Neuron (in vitro differentiated cells): ENCODE measurements around the gene ARID3A.

Experiments used
- H2AFZ ChIP-seq: one replicate; pipeline ENCODE4 v1.6.1; 2013; ENCODE audit warnings: low read depth, mild to moderate bottlenecking, inconsistent platforms, low read length, moderate library complexity
- H3K27me3 ChIP-seq: one replicate; pipeline ENCODE4 v1.6.1; 2013; ENCODE audit warnings: low read length; ENCODE audit not compliant: insufficient read depth
- H3K36me3 ChIP-seq: one replicate; pipeline ENCODE4 v1.6.1; 2013; ENCODE audit warnings: low read length; ENCODE audit not compliant: insufficient read depth
- H3K4me1 ChIP-seq: one replicate; pipeline ENCODE4 v1.6.1; 2013; ENCODE audit warnings: low read length; ENCODE audit not compliant: insufficient read depth
- H3K4me3 ChIP-seq: 2 replicates; pipeline ENCODE4 v1.5.1; 2013; ENCODE audit warnings: mild to moderate bottlenecking, low read length, moderate library complexity
- H3K9me3 ChIP-seq: one replicate; pipeline ENCODE4 v1.6.1; 2013; ENCODE audit warnings: low read length

ARID3A gene

GRCh38 chr19:964761-965694, 39.2 kb downstream of the ARID3A start:
- peaks cover 57% of the 10 kb centered on the region for H3K36me3 ChIP-seq
- H3K4me3 ChIP-seq, result no peak overlapping the region

GRCh38 chr19:966485-967088, 40.8 kb downstream of the ARID3A start:
- H3K9me3 ChIP-seq, result peaks cover 35% of the 10 kb centered on the region
- no peak overlapping the region for H3K4me3 ChIP-seq
- no peaks in the 10 kb centered on the region for H3K4me1 ChIP-seq
- no peaks in the 10 kb centered on the region for H3K27me3 ChIP-seq
- no peak overlapping the region for H2AFZ ChIP-seq
- H3K36me3 ChIP-seq, result peaks cover 67% of the 10 kb centered on the region

More at GRCh38 chr19:964761-965694, 39.2 kb downstream of the ARID3A start:
- no peaks in the 10 kb centered on the region for H3K27me3 ChIP-seq
- H2AFZ ChIP-seq, result no peak overlapping the region
- peaks cover 25% of the 10 kb centered on the region for H3K9me3 ChIP-seq
- H3K4me1 ChIP-seq, result peaks cover 3% of the 10 kb centered on the region

GRCh38 chr19:970695-971094, 44.9 kb downstream of the ARID3A start:
- H2AFZ ChIP-seq, result no peak overlapping the region
- H3K9me3 ChIP-seq, result peaks cover 29% of the 10 kb centered on the region
- H3K27me3 ChIP-seq, result no peaks in the 10 kb centered on the region
- peaks cover 49% of the 10 kb centered on the region for H3K36me3 ChIP-seq
- H3K4me1 ChIP-seq, result no peaks in the 10 kb centered on the region
- no peak overlapping the region for H3K4me3 ChIP-seq

GRCh38 chr19:971795-972194, 46.0 kb downstream of the ARID3A start:
- H3K36me3 ChIP-seq, result peaks cover 44% of the 10 kb centered on the region
- no peak overlapping the region for H2AFZ ChIP-seq
- no peaks in the 10 kb centered on the region for H3K27me3 ChIP-seq
- peaks cover 24% of the 10 kb centered on the region for H3K9me3 ChIP-seq
- no peak overlapping the region for H3K4me3 ChIP-seq
- no peaks in the 10 kb centered on the region for H3K4me1 ChIP-seq

- Histone ChIP-seq H2AFZ (no peak overlapping the region), H3K9me3 (peaks cover 24% of the 10 kb centered on the region), H3K4me1 (no peaks in the 10 kb centered on the region), H3K36me3 (peaks cover 40% of the 10 kb centered on the region), H3K4me3 (no peak overlapping the region), H3K27me3 (no peaks in the 10 kb centered on the region)
Measured at GRCh38 chr19:972281-972680, 46.4 kb downstream of the ARID3A start.

- Histone ChIP-seq H3K36me3 (peaks cover 29% of the 10 kb centered on the region), H3K4me1 (no peaks in the 10 kb centered on the region), H3K27me3 (no peaks in the 10 kb centered on the region), H3K4me3 (no peak overlapping the region), H2AFZ (no peak overlapping the region), H3K9me3 (peaks cover 18% of the 10 kb centered on the region)
Measured at GRCh38 chr19:973726-974563, 48.1 kb downstream of the ARID3A start.

GRCh38 chr19:974564-975257, 48.9 kb downstream of the ARID3A start:
- peaks cover 6% of the 10 kb centered on the region for H3K4me1 ChIP-seq
- H3K27me3 ChIP-seq, result no peaks in the 10 kb centered on the region
- H3K9me3 ChIP-seq, result peaks cover 14% of the 10 kb centered on the region
- no peak overlapping the region for H2AFZ ChIP-seq
- peaks cover 23% of the 10 kb centered on the region for H3K36me3 ChIP-seq
- H3K4me3 ChIP-seq, result no peak overlapping the region

- no peak overlapping the region for H2AFZ ChIP-seq
- no peaks in the 10 kb centered on the region for H3K27me3 ChIP-seq
- no peak overlapping the region for H3K4me3 ChIP-seq
- H3K36me3 ChIP-seq, result peaks cover 10% of the 10 kb centered on the region
- peaks cover 3% of the 10 kb centered on the region for H3K9me3 ChIP-seq
- H3K4me1 ChIP-seq, result peaks cover 16% of the 10 kb centered on the region
Measured at GRCh38 chr19:976476-976875, 50.6 kb downstream of the ARID3A start.

- H3K4me1 ChIP-seq, result peaks cover 16% of the 10 kb centered on the region
- peaks cover 6% of the 10 kb centered on the region for H3K36me3 ChIP-seq
- no peak overlapping the region for H3K4me3 ChIP-seq
- no peak overlapping the region for H2AFZ ChIP-seq
- H3K27me3 ChIP-seq, result no peaks in the 10 kb centered on the region
- H3K9me3 ChIP-seq, result peaks cover 2% of the 10 kb centered on the region
Measured at GRCh38 chr19:977058-977464, 51.2 kb downstream of the ARID3A start.

GRCh38 chr19:979318-979741, 53.5 kb downstream of the ARID3A start:
- Histone ChIP-seq H3K4me3 (no peak overlapping the region), H3K4me1 (peaks cover 19% of the 10 kb centered on the region), H2AFZ (no peak overlapping the region), H3K9me3 (no peaks in the 10 kb centered on the region), H3K27me3 (no peaks in the 10 kb centered on the region), H3K36me3 (no peaks in the 10 kb centered on the region)

- Histone ChIP-seq H3K36me3 (no peaks in the 10 kb centered on the region), H3K9me3 (no peaks in the 10 kb centered on the region), H2AFZ (no peak overlapping the region), H3K4me3 (peak overlapping the region; percentile 2), H3K27me3 (no peaks in the 10 kb centered on the region), H3K4me1 (peaks cover 23% of the 10 kb centered on the region)
Measured at GRCh38 chr19:980133-980998, 54.5 kb downstream of the ARID3A start.
